K562 (cell line): Measurements from ENCODE around the gene TLE7. TPM values are rescaled to one million over a fixed set of nuclear protein-coding genes. Genes with fewer than 3 reads are reported as not detected.

Experiments
- ATAC-seq: fragments of 200-7000 bp; cut with Tn5 transposase; 3 replicates; pipeline ENCODE4 v1.9.1; 2020; ENCODE audit warnings: moderate library complexity
- BruUV-seq: library from RNA; stranded (reverse); fragments of 400-500 nt; replicated peaks from 2 replicates; lab custom pipeline; 2021; lab: Mats Ljungman, UMichigan
- CTCF ChIA-PET: fragments of 300-600 bp; formaldehyde crosslinking; extraction: SDS; loops from one replicate; lab custom pipeline; 2021; ENCODE audit warnings: low intra/inter-chr PET ratio; lab: Yijun Ruan, JAX
- POLR2A ChIA-PET: fragments of 300-600, 350-650 bp; sonication (Branson Sonifier 250); formaldehyde crosslinking; extraction: SDS; loops from one replicate; lab custom pipeline; 2021; ENCODE audit warnings: antibody characterized with exemption, inconsistent platforms; lab: Yijun Ruan, JAX
- DNase-seq, 4 experiments: peaks; one replicate each; pipeline versions ENCODE4 v3.0.0 to v3.0.0-alpha.2; 2011 to 2018; ENCODE audit warnings: low spot score in 3 of 4, mixed read lengths in 3 of 4; ENCODE audit errors: extremely low read depth in 1 of 4
- FAIRE-seq: peaks from 2 replicates; lab custom pipeline; 2011; peaks lifted over from hg19 to GRCh38; lab: Jason Lieb, UNC
- H2AFZ ChIP-seq: 2 replicates; pipeline ENCODE4 v1.6.0; 2011; ENCODE audit warnings: low read depth, low read length, control low read depth, inconsistent platforms
- H3K27ac ChIP-seq: fragments of 200-600 bp; 3 replicates; pipeline ENCODE4 v1.8.0; 2011; ENCODE audit warnings: low read depth, mild to moderate bottlenecking, control low read depth, inconsistent platforms, low read length, moderate library complexity, mixed read lengths; ENCODE audit errors: extremely low read depth
- H3K27me3 ChIP-seq, 2 experiments: fragments of 300-600 bp in 1 of 2; 2 replicates in 1 of 2; 3 replicates in 1 of 2; pipeline versions ENCODE4 v1.6.0 to v1.8.0; 2011; ENCODE audit warnings: inconsistent platforms in 2 of 2, low read length in 2 of 2, mild to moderate bottlenecking in 1 of 2, mixed read lengths in 1 of 2, moderate library complexity in 1 of 2; ENCODE audit not compliant: control insufficient read depth in 2 of 2, insufficient read depth in 2 of 2
- H3K36me3 ChIP-seq: fragments of 300-600 bp; 3 replicates; pipeline ENCODE4 v1.8.0; 2011; ENCODE audit warnings: mild to moderate bottlenecking, low read length, inconsistent platforms; ENCODE audit not compliant: control insufficient read depth, insufficient read depth
- H3K4me1 ChIP-seq, 2 experiments: fragments of 200-600 bp in 1 of 2; replicated peaks in 1 of 2; 2 replicates in 1 of 2; 3 replicates in 1 of 2; pipeline versions ENCODE4 v1.5.1 to v1.8.0; 2011; ENCODE audit warnings: inconsistent platforms in 2 of 2, low read length in 2 of 2, mild to moderate bottlenecking in 1 of 2, mixed read lengths in 1 of 2, moderate library complexity in 1 of 2; ENCODE audit not compliant: control insufficient read depth in 2 of 2, insufficient read depth in 2 of 2
- H3K4me2 ChIP-seq: 2 replicates; pipeline ENCODE4 v1.6.1; 2011; ENCODE audit warnings: low read length, control low read depth, inconsistent platforms, mixed read lengths; ENCODE audit not compliant: insufficient read depth
- H3K4me3 ChIP-seq: fragments of 200-600 bp; sonication (generic), shearing (Covaris generic); 2 replicates; pipeline ENCODE4 v1.5.1; 2016; ENCODE audit warnings: control low read depth, inconsistent platforms
- H3K79me2 ChIP-seq: fragments of 200-600 bp; 3 replicates; pipeline ENCODE4 v1.8.0; 2011; ENCODE audit warnings: low read length, inconsistent platforms; ENCODE audit not compliant: control insufficient read depth, insufficient read depth
- H3K9ac ChIP-seq, 2 experiments: 2 replicates each; pipeline versions ENCODE4 v1.6.0 to v1.6.1; 2011; ENCODE audit warnings: low read depth in 2 of 2, low read length in 2 of 2, control low read depth in 1 of 2, inconsistent platforms in 1 of 2, mild to moderate bottlenecking in 1 of 2, mixed read lengths in 1 of 2; ENCODE audit not compliant: insufficient read depth in 1 of 2
- H3K9me1 ChIP-seq: one replicate; pipeline ENCODE4 v1.6.0; 2011; ENCODE audit warnings: inconsistent platforms, mild to moderate bottlenecking, low read length, moderate library complexity; ENCODE audit not compliant: control insufficient read depth, insufficient read depth
- H3K9me3 ChIP-seq: replicated peaks from 2 replicates; pipeline ENCODE4 v1.5.1; 2011; ENCODE audit warnings: low read depth, low read length, inconsistent platforms; ENCODE audit not compliant: control insufficient read depth, insufficient read depth
- H4K20me1 ChIP-seq: replicated peaks from 2 replicates; pipeline ENCODE4 v1.6.1; 2011; ENCODE audit warnings: low read length, inconsistent platforms, mixed read lengths; ENCODE audit not compliant: control insufficient read depth, insufficient read depth
- BACH1 ChIP-seq: fragments of 200-800 bp; sonication (Bioruptor generic); IDR thresholded peaks from 2 replicates; pipeline ENCODE4 v1.6.1; 2016; ENCODE audit warnings: missing genetic modification characterization, missing compliant biosample characterization
- ILF3 ChIP-seq: fragments of 450-650 bp; IDR thresholded peaks from 2 replicates; pipeline ENCODE4 v1.6.1; 2018; ENCODE audit warnings: antibody characterized with exemption, mild to moderate bottlenecking, moderate library complexity, borderline replicate concordance
- MLX ChIP-seq, 2 experiments: fragments of 450-650 bp in 1 of 2; sonication (generic) in 1 of 2; formaldehyde crosslinking; conservative IDR thresholded peaks; 2 replicates each; pipeline versions ENCODE4 v1.4.0 to v1.8.1; 2020 to 2022; ENCODE audit warnings: mild to moderate bottlenecking in 1 of 2, missing genetic modification reagents in 1 of 2
- USF2 ChIP-seq: sonication (generic); formaldehyde crosslinking; IDR thresholded peaks from 2 replicates; pipeline ENCODE4 v1.5.0; 2020; ENCODE audit warnings: missing genetic modification reagents
- ZBED1 ChIP-seq: IDR thresholded peaks from 2 replicates; pipeline ENCODE4 v1.6.1; 2014
- ZKSCAN1 ChIP-seq: fragments of 150-350 bp; IDR thresholded peaks from 2 replicates; pipeline ENCODE4 v1.6.1; 2016; ENCODE audit warnings: low read depth, low read length
- ZNF197 ChIP-seq: fragments of 200-800 bp; sonication (Bioruptor generic); IDR thresholded peaks from 2 replicates; pipeline ENCODE4 v1.6.1; 2016; ENCODE audit warnings: low read depth, missing genetic modification characterization, missing compliant biosample characterization
- ZNF609 ChIP-seq: sonication (generic); formaldehyde crosslinking; IDR thresholded peaks from 2 replicates; pipeline ENCODE4 v1.8.1; 2023; ENCODE audit warnings: missing genetic modification reagents, mild to moderate bottlenecking, borderline replicate concordance
- ZNF75A ChIP-seq: fragments of 450-650 bp; formaldehyde crosslinking; IDR thresholded peaks from 2 replicates; pipeline ENCODE4 v1.4.0; 2020; ENCODE audit warnings: mild to moderate bottlenecking
- ZSCAN29 ChIP-seq: fragments of 450-650 bp; IDR thresholded peaks from 2 replicates; pipeline ENCODE4 v1.6.1; 2017
- WGBS: fragments of 100-300 bp; shearing (Covaris generic); methylation state at CpG from one replicate; pipeline ENCODE4 v1.1.6; 2016; ENCODE audit warnings: low coverage, mixed read lengths; ENCODE audit not compliant: insufficient coverage; ENCODE audit errors: missing lambda C conversion rate; 5-methylcytosine and 5-hydroxymethylcytosine counted together
- in situ Hi-C: fragments of 300-500 bp; cut with MboI; formaldehyde crosslinking; loops from 4 replicates; pipeline ENCODE4 v1.15.0; 2018; ENCODE audit warnings: inconsistent platforms, mixed read lengths
- intact Hi-C: fragments of 100-400 bp; cut with micrococcal nuclease; formaldehyde crosslinking; loops from 2 replicates; pipeline ENCODE4 v1.14.2; 2022
- polyA plus RNA-seq, 8 experiments: library from polyadenylated mRNA; depleted of rRNA in 4 of 8; stranded (reverse) in 5 of 8; unstranded in 3 of 8; fragments of >200 nt; fragmentation: Nextera tagmentation in 2 of 8; fragmentation: Illumina TruSeq in 1 of 8; extraction: Ambion mirVana in 2 of 8; extraction: Trizol in 1 of 8; gene quantifications; 2 replicates each; pipeline versions ENCODE4 v1.2.1 to v1.2.3, GENCODE V29; 2011 to 2014; ENCODE audit warnings: inconsistent platforms in 1 of 8, missing spikeins in 1 of 8
- total RNA-seq, 7 experiments: library from RNA; depleted of rRNA in 6 of 7; stranded (reverse); fragments of >200 nt in 6 of 7; fragmentation: Illumina TruSeq in 2 of 7; extraction: Trizol in 2 of 7; gene quantifications; 2 replicates each; pipeline versions ENCODE4 v1.2.1 to v1.2.3, GENCODE V29; 2011 to 2021; ENCODE audit warnings: low replicate concordance in 1 of 7

Gene TLE7
- total and polyA plus RNA-seq, 9 of the 15 experiments (the other 6 are each of a cell fraction or from before 2014, with no cell fraction given), result not detected

- in situ Hi-C loops (no loop called here), intact Hi-C loops (no loop called here)
- Histone ChIP-seq H4K20me1 (no peaks in the 10 kb centered on the region), H3K9me1 (no peaks in the 10 kb centered on the region), H3K36me3 (no peaks in the 10 kb centered on the region), H3K9ac (no peak overlapping the region), H2AFZ (no peak overlapping the region), H3K79me2 (no peaks in the 10 kb centered on the region), H3K4me1 (no peaks in the 10 kb centered on the region), H3K27ac (no peak overlapping the region), H3K27me3 (no peaks in the 10 kb centered on the region), H3K4me3 (no peak overlapping the region), H3K9me3 (no peaks in the 10 kb centered on the region), H3K4me2 (no peak overlapping the region)
- TF ChIP-seq ZKSCAN1 (no peak), ZNF197 (no peak), BACH1 (tag) (no peak), ZBED1 (no peak), ILF3 (no peak), USF2 (CRISPR knock-in tag) (no peak), MLX (CRISPR knock-in tag; conservative IDR thresholded peaks at IDR 0.05) (no peak), ZSCAN29 (no peak), ZNF75A (CRISPR knock-in tag) (no peak), ZNF609 (CRISPR knock-in tag) (no peak)
- FAIRE-seq (no peak), DNase-seq (no peak), ATAC-seq (no peak)
- ChIA-PET CTCF (interaction anchor here (0.6 kb wide), 1 partner anchor 297 kb away, joined by 3 read pairs; no protein-coding TSS in a partner anchor), POLR2A (interaction anchor here (0.5 kb wide), 1 partner anchor 20 kb away, joined by 3 read pairs; no protein-coding TSS in a partner anchor)
- no TSS peak for BruUV-seq
- WGBS, result 4% methylated on average over 2 of the region's 2 CpGs
Observed at GRCh38 chr16:71472931-71473330, 31.1 kb upstream of the TLE7 start.
